Measurements from ENCODE around the gene ZNF317. TPM values are rescaled to one million over a fixed set of nuclear protein-coding genes. Genes with fewer than 3 reads are reported as not detected.

The ZNF317 gene
- total RNA-seq, 1 donor from 2014 or later = 15.7 TPM

- H3K4me3 ChIP-seq (ENCODE audit: low read depth, low read length) = no peak overlapping the region
- DNase-seq (ENCODE audit: low read depth) = no peak
- TF ChIP-seq, protein P1, sequence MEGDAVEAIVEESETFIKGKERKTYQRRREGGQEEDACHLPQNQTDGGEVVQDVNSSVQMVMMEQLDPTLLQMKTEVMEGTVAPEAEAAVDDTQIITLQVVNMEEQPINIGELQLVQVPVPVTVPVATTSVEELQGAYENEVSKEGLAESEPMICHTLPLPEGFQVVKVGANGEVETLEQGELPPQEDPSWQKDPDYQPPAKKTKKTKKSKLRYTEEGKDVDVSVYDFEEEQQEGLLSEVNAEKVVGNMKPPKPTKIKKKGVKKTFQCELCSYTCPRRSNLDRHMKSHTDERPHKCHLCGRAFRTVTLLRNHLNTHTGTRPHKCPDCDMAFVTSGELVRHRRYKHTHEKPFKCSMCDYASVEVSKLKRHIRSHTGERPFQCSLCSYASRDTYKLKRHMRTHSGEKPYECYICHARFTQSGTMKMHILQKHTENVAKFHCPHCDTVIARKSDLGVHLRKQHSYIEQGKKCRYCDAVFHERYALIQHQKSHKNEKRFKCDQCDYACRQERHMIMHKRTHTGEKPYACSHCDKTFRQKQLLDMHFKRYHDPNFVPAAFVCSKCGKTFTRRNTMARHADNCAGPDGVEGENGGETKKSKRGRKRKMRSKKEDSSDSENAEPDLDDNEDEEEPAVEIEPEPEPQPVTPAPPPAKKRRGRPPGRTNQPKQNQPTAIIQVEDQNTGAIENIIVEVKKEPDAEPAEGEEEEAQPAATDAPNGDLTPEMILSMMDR (conservative IDR thresholded peaks at IDR 0.05; ENCODE audit: low read depth, low read length) = no peak
These were observed 25.1 kb downstream of the ZNF317 start for GRCh38 chr19:9165261-9165660.

- H3K4me3 ChIP-seq (ENCODE audit: low read depth, low read length) = no peak overlapping the region
- DNase-seq (ENCODE audit: low read depth) = no peak
- TF ChIP-seq, protein P1 (conservative IDR thresholded peaks at IDR 0.05; ENCODE audit: low read depth, low read length) = no peak
These were observed 26.6 kb downstream of the ZNF317 start for GRCh38 chr19:9166846-9167245.

GRCh38 chr19:9171393-9171991, 31.3 kb downstream of the ZNF317 start:
- no peak overlapping the region for H3K4me3 ChIP-seq (ENCODE audit: low read depth, low read length)
- no peak for DNase-seq (ENCODE audit: low read depth)
- TF ChIP-seq, protein P1 (conservative IDR thresholded peaks at IDR 0.05; ENCODE audit: low read depth, low read length) = no peak

DNA sequence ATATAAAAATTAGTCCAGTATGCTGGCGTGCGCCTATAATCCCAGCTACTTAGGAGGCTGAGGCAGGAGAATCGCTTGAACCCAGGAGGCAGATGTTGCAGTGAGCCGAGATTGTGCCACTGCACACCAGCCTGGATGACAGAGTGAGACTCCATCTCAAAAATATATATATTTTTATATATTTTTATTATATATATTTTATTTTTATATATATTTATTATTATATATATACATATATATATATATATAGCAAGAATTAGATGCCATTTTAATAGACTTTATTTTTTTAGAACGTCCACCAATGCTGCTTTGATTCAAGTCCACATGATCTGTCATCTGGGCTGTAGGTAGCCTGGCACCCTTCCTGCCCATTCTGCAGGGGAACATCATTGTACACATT, 35.1 kb downstream of the ZNF317 start:
- no peak for DNase-seq (ENCODE audit: low read depth)
- no peak overlapping the region for H3K4me3 ChIP-seq (ENCODE audit: low read depth, low read length)
- TF ChIP-seq, protein P1 (conservative IDR thresholded peaks at IDR 0.05; ENCODE audit: low read depth, low read length) = no peak

GRCh38 chr19:9178901-9179300, 38.7 kb downstream of the ZNF317 start, which contains the start of gene OR7D2:
TSS of gene OR7D2 (plus strand) at chr19:9178979. CDS start at chr19:9185782, 6,803 bp downstream.
- no peak within 1 kb of the TSS for H3K4me3 ChIP-seq (ENCODE audit: low read depth, low read length)
- TF ChIP-seq, protein P1 (conservative IDR thresholded peaks at IDR 0.05; ENCODE audit: low read depth, low read length) = no peak
- DNase-seq (ENCODE audit: low read depth) = no peak

DNA sequence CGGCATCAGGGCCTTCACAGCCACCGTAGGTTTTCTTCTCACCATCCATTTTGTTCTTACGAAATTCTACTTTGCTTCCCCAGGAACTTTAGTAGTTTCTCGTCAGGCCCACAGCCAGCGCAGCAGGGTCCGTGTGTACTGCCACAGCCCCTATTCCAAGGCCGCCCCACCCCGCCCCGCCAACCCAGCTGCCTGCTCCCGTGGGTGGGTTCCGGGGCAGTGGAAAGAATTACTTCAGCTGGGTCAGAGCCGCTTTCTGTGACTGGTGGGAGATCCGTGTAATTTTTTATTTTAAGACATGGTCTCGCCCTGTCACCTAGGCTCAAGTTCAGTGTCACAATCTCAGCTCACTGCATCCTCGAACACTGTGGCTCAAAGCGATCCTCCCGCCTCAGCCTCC, 42.8 kb downstream of the ZNF317 start:
- TF ChIP-seq, protein P1 (conservative IDR thresholded peaks at IDR 0.05; ENCODE audit: low read depth, low read length) = no peak
- DNase-seq (ENCODE audit: low read depth) = no peak
- H3K4me3 ChIP-seq (ENCODE audit: low read depth, low read length) = no peak overlapping the region

- TF ChIP-seq, protein P1 (conservative IDR thresholded peaks at IDR 0.05; ENCODE audit: low read depth, low read length) = no peak
- H3K4me3 ChIP-seq (ENCODE audit: low read depth, low read length) = no peak overlapping the region
- DNase-seq (ENCODE audit: low read depth) = no peak
These were observed 47.0 kb downstream of the ZNF317 start for GRCh38 chr19:9187191-9187590.

Measured in epithelial cell of proximal tubule (primary cell).